ENCODE results near the gene DYNC2LI1.

GRCh38 chr2:43763091-43763490 lies 10.7 kb upstream of the DYNC2LI1 start:
- no peak for TF ChIP-seq EZH2 (IDR thresholded peaks at IDR 0.05; ENCODE audit: borderline replicate concordance, low read length)
- TF ChIP-seq, protein P1, sequence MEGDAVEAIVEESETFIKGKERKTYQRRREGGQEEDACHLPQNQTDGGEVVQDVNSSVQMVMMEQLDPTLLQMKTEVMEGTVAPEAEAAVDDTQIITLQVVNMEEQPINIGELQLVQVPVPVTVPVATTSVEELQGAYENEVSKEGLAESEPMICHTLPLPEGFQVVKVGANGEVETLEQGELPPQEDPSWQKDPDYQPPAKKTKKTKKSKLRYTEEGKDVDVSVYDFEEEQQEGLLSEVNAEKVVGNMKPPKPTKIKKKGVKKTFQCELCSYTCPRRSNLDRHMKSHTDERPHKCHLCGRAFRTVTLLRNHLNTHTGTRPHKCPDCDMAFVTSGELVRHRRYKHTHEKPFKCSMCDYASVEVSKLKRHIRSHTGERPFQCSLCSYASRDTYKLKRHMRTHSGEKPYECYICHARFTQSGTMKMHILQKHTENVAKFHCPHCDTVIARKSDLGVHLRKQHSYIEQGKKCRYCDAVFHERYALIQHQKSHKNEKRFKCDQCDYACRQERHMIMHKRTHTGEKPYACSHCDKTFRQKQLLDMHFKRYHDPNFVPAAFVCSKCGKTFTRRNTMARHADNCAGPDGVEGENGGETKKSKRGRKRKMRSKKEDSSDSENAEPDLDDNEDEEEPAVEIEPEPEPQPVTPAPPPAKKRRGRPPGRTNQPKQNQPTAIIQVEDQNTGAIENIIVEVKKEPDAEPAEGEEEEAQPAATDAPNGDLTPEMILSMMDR (IDR thresholded peaks at IDR 0.05; ENCODE audit: low read length) = no peak

Measured in OCI-LY1 (cell line).